Testis (tissue), 2 donors: Measurements from ENCODE around the gene SYT8.

Source experiments
- POLR2A ChIP-seq: fragments of 450-650 bp; IDR thresholded peaks from one replicate; pipeline ENCODE4 v1.6.1; 2017; ENCODE audit warnings: antibody characterized with exemption, mild to moderate bottlenecking, moderate library complexity
- TF ChIP-seq, protein P1 (sequence below), 3 experiments: fragments of 450-650 bp in 2 of 3; fragments of 200-600 bp in 1 of 3; sonication (generic) in 1 of 3; IDR thresholded peaks; one replicate each; pipeline ENCODE4 v1.5.1; 2016 to 2019; ENCODE audit warnings: antibody characterized with exemption in 3 of 3, mild to moderate bottlenecking in 2 of 3, moderate library complexity in 1 of 3

- TF ChIP-seq, protein P1, sequence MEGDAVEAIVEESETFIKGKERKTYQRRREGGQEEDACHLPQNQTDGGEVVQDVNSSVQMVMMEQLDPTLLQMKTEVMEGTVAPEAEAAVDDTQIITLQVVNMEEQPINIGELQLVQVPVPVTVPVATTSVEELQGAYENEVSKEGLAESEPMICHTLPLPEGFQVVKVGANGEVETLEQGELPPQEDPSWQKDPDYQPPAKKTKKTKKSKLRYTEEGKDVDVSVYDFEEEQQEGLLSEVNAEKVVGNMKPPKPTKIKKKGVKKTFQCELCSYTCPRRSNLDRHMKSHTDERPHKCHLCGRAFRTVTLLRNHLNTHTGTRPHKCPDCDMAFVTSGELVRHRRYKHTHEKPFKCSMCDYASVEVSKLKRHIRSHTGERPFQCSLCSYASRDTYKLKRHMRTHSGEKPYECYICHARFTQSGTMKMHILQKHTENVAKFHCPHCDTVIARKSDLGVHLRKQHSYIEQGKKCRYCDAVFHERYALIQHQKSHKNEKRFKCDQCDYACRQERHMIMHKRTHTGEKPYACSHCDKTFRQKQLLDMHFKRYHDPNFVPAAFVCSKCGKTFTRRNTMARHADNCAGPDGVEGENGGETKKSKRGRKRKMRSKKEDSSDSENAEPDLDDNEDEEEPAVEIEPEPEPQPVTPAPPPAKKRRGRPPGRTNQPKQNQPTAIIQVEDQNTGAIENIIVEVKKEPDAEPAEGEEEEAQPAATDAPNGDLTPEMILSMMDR (IDR thresholded peaks at IDR 0.05), result peak; percentile 78 to 82 (median 81)
- TF ChIP-seq POLR2A, result no peak
Observed at GRCh38 chr11:1837171-1838076, 2.6 kb downstream of the SYT8 start.
